Astrocyte of the spinal cord (primary cell): Measurements from ENCODE around the gene NDUFAF5.

Experiments
- DNase-seq: peaks from one replicate; pipeline ENCODE4 v3.0.0; 2011; ENCODE audit warnings: low read depth, low spot score
- H3K4me3 ChIP-seq: 2 replicates; pipeline ENCODE4 v1.5.1; 2011; ENCODE audit warnings: low read depth, mild to moderate bottlenecking, low read length, moderate library complexity
- CTCF ChIP-seq: IDR thresholded peaks from 2 replicates; pipeline ENCODE4 v1.5.1; 2012; ENCODE audit warnings: low read depth, mild to moderate bottlenecking, low read length, inconsistent platforms
- in situ Hi-C: cut with HindIII; loops from 2 replicates; pipeline ENCODE4 v1.10.0; 2017; ENCODE audit warnings: low sequenced_read_pairs

The NDUFAF5 gene

GRCh38 chr20:13858871-13859270 lies 74.0 kb downstream of the NDUFAF5 start:
- in situ Hi-C loops = no loop called here
- no peak for DNase-seq
- no peak overlapping the region for H3K4me3 ChIP-seq
- TF ChIP-seq CTCF = no peak

GRCh38 chr20:13862245-13862644 lies 77.4 kb downstream of the NDUFAF5 start:
- H3K4me3 ChIP-seq = no peak overlapping the region
- in situ Hi-C loops = no loop called here
- no peak for DNase-seq
- TF ChIP-seq CTCF = no peak

DNA sequence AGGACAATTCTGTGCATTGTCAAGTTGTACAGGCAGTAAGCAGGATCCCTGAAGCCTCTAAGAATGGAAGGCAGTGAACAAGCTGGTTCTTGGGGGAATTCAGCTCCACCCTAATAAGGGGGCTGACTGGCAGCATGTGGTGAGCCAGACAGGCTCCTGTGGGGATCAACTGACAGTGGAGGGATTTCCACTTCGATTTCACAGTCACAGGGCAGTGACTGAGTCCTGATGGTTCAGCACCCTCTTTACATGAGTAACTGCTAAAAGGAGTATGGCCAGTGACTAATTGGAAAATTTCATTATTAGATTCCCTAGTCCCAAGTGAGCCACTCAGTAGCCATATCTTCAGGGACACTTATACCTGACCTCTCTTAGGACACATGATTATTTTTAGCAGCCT lies 78.4 kb downstream of the NDUFAF5 start:
- no peak for DNase-seq
- TF ChIP-seq CTCF = no peak
- H3K4me3 ChIP-seq = no peak overlapping the region
- in situ Hi-C loops = no loop called here

GRCh38 chr20:13865156-13865555 lies 80.3 kb downstream of the NDUFAF5 start:
- no peak for TF ChIP-seq CTCF
- in situ Hi-C loops = no loop called here
- H3K4me3 ChIP-seq = no peak overlapping the region
- no peak for DNase-seq

GRCh38 chr20:13865791-13866351 lies 81.0 kb downstream of the NDUFAF5 start:
- no peak for DNase-seq
- H3K4me3 ChIP-seq = no peak overlapping the region
- no peak for TF ChIP-seq CTCF
- in situ Hi-C loops = no loop called here

GRCh38 chr20:13868331-13868730 lies 83.5 kb downstream of the NDUFAF5 start:
- peak; percentile 2 for DNase-seq
- no peak for TF ChIP-seq CTCF
- in situ Hi-C loops = no loop called here
- H3K4me3 ChIP-seq = no peak overlapping the region

DNA sequence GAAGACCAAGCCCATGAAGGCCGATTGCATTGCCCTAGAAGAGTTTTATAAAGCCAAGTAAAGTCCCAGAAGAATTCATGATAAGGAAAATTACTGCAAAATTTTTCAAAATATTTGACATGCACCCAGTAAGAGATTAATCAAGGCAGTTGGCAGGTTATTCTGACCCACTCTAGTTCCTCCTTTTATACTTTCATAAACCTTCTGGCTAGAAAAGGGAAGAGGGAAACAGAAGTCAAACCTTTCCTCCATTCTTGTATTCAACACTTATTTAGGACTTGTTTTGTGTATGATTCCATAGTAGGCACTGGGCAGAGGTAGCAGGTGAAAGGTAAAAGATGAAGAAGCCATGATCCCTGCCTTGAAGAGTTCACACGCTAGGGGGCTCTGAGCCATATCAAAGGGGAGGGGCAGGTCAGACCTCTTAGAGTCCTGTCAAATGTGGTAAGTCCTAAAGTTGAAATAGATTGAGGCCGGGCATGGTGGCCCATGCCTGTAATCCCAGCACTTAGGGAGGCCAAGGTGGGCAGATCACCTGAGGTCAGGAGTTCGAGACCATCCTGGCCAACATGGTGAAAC lies 85.4 kb downstream of the NDUFAF5 start:
- DNase-seq = no peak
- no peak for TF ChIP-seq CTCF
- in situ Hi-C loops = no loop called here
- no peak overlapping the region for H3K4me3 ChIP-seq
